HepG2 (cell line): ENCODE measurements around the gene CHMP5. TPM values are rescaled to one million over a fixed set of nuclear protein-coding genes. Genes with fewer than 3 reads are reported as not detected.
A peak's percentile ranks its signal among the peaks of the same experiment; 100 is the strongest.

Source experiments
- ATAC-seq: fragments of 200-7000 bp; cut with Tn5 transposase; 3 replicates; pipeline ENCODE4 v1.9.1; 2020; ENCODE audit warnings: mild to moderate bottlenecking, moderate library complexity
- BruUV-seq: library from RNA; stranded (reverse); fragments of 400-500 nt; replicated peaks from 2 replicates; lab custom pipeline; 2021; lab: Mats Ljungman, UMichigan
- CTCF ChIA-PET: fragments of 300-600 bp; formaldehyde crosslinking; extraction: SDS; loops from one replicate; lab custom pipeline; 2021; ENCODE audit warnings: low total read pairs, inconsistent platforms, low intra/inter-chr PET ratio; lab: Yijun Ruan, JAX
- POLR2A ChIA-PET: fragments of 350-600 bp; sonication (Branson Sonifier 250); formaldehyde crosslinking; loops from one replicate; lab custom pipeline; 2020; ENCODE audit warnings: antibody characterized with exemption, inconsistent platforms; lab: Yijun Ruan, JAX
- DNase-seq: peaks from one replicate; pipeline ENCODE4 v3.0.0-alpha.2; 2015; ENCODE audit warnings: low spot score
- FAIRE-seq: peaks from 3 replicates; lab custom pipeline; 2011; peaks lifted over from hg19 to GRCh38; lab: Jason Lieb, UNC
- H2AFZ ChIP-seq: one replicate; pipeline ENCODE4 v1.6.1; 2011; ENCODE audit warnings: low read length, inconsistent platforms
- H3K27ac ChIP-seq: fragments of 300-600 bp; 3 replicates; pipeline ENCODE4 v1.8.0; 2011; ENCODE audit warnings: mixed run types, mild to moderate bottlenecking, mixed read lengths, low read length, inconsistent platforms; ENCODE audit not compliant: insufficient read depth; ENCODE audit errors: extremely low read length
- H3K27me3 ChIP-seq, 2 experiments: fragments of 200-600 bp in 1 of 2; 2 replicates in 1 of 2; 3 replicates in 1 of 2; pipeline versions ENCODE4 v1.6.0 to v1.8.0; 2011; ENCODE audit warnings: low read length in 2 of 2, mild to moderate bottlenecking in 2 of 2, moderate library complexity in 2 of 2, inconsistent platforms in 1 of 2; ENCODE audit not compliant: insufficient read depth in 2 of 2, control insufficient read depth in 1 of 2
- H3K36me3 ChIP-seq, 2 experiments: fragments of 200-600 bp in 1 of 2; replicated peaks in 1 of 2; 2 replicates in 1 of 2; 3 replicates in 1 of 2; pipeline versions ENCODE4 v1.5.1 to v1.8.0; 2011; ENCODE audit warnings: low read length in 2 of 2, inconsistent platforms in 1 of 2; ENCODE audit not compliant: insufficient read depth in 2 of 2, control insufficient read depth in 1 of 2
- H3K4me1 ChIP-seq: 2 replicates; pipeline ENCODE4 v1.5.1; 2012; ENCODE audit warnings: low read length, inconsistent platforms; ENCODE audit not compliant: insufficient read depth
- H3K4me2 ChIP-seq: 2 replicates; pipeline ENCODE4 v1.6.0; 2011; ENCODE audit warnings: low read depth, low read length, inconsistent platforms
- H3K4me3 ChIP-seq, 3 experiments: fragments of 200-600 bp in 1 of 3; sonication (generic), shearing (Covaris generic) in 1 of 3; replicated peaks in 1 of 3; 2 replicates each; pipeline ENCODE4 v1.5.1; 2011 to 2016; ENCODE audit warnings: low read length in 3 of 3, inconsistent platforms in 2 of 3, low read depth in 2 of 3, mild to moderate bottlenecking in 2 of 3, control low read depth in 1 of 3, mixed read lengths in 1 of 3; ENCODE audit not compliant: insufficient read depth in 1 of 3
- H3K79me2 ChIP-seq: one replicate; pipeline ENCODE4 v1.6.1; 2011; ENCODE audit warnings: low read length, inconsistent platforms; ENCODE audit not compliant: insufficient read depth
- H3K9ac ChIP-seq: 2 replicates; pipeline ENCODE4 v1.6.0; 2011; ENCODE audit warnings: mild to moderate bottlenecking, low read depth, low read length, inconsistent platforms; ENCODE audit not compliant: insufficient read depth
- H3K9me3 ChIP-seq: 2 replicates; pipeline ENCODE4 v1.5.1; 2012; ENCODE audit warnings: mild to moderate bottlenecking, low read length
- H4K20me1 ChIP-seq: 2 replicates; pipeline ENCODE4 v1.6.0; 2011; ENCODE audit warnings: inconsistent platforms, mild to moderate bottlenecking, low read length, moderate library complexity; ENCODE audit not compliant: insufficient read depth
- BRF2 ChIP-seq: sonication (generic); formaldehyde crosslinking; IDR thresholded peaks from 2 replicates; pipeline ENCODE4 v1.8.1; 2022; ENCODE audit warnings: mild to moderate bottlenecking, missing genetic modification reagents
- CHD4 ChIP-seq: fragments of 200-600 bp; sonication (generic); IDR thresholded peaks from 2 replicates; pipeline ENCODE4 v1.7.0; 2017; ENCODE audit warnings: mild to moderate bottlenecking, low read length, borderline replicate concordance
- FOXP1 ChIP-seq, 2 experiments: fragments of 450-650 bp in 1 of 2; IDR thresholded peaks; 2 replicates each; pipeline ENCODE4 v1.6.1; 2017 to 2018; ENCODE audit warnings: antibody characterized with exemption in 1 of 2
- RAD51 ChIP-seq: fragments of 450-650 bp; IDR thresholded peaks from 2 replicates; pipeline ENCODE4 v1.6.1; 2016; ENCODE audit warnings: borderline replicate concordance
- RBM22 ChIP-seq: fragments of 200-400 bp; formaldehyde crosslinking; optimal IDR thresholded peaks from 2 replicates; pipeline ENCODE3; 2017; ENCODE audit warnings: mild to moderate bottlenecking, low read length, moderate library complexity
- SIN3A ChIP-seq: IDR thresholded peaks from 2 replicates; pipeline ENCODE4 v1.6.1; 2011; ENCODE audit warnings: low read depth, mild to moderate bottlenecking, control low read depth, low read length, borderline replicate concordance
- TBX2 ChIP-seq: sonication (generic); formaldehyde crosslinking; IDR thresholded peaks from 2 replicates; pipeline ENCODE4 v1.5.0; 2020; ENCODE audit warnings: missing genetic modification reagents, mild to moderate bottlenecking, borderline replicate concordance
- ZBTB7A ChIP-seq: sonication (generic); formaldehyde crosslinking; IDR thresholded peaks from 2 replicates; pipeline ENCODE4 v1.8.0; 2022; ENCODE audit warnings: mild to moderate bottlenecking, missing genetic modification reagents
- ZNF232 ChIP-seq: sonication (generic); formaldehyde crosslinking; IDR thresholded peaks from 2 replicates; pipeline ENCODE4 v1.4.0; 2020; ENCODE audit warnings: missing genetic modification reagents, borderline replicate concordance
- ZNF761 ChIP-seq: sonication (generic); formaldehyde crosslinking; conservative IDR thresholded peaks from 2 replicates; pipeline ENCODE4 v1.4.0; 2020; ENCODE audit warnings: mild to moderate bottlenecking, missing genetic modification reagents
- WGBS: methylation state at CpG from one replicate; pipeline ENCODE4 v1.1.6; 2017; ENCODE audit warnings: low lambda C conversion rate; 5-methylcytosine and 5-hydroxymethylcytosine counted together
- in situ Hi-C: cut with HindIII; loops from 2 replicates; pipeline ENCODE4 v1.10.0; 2017; ENCODE audit warnings: low pct_unique_long_range_greater_than_20kb; ENCODE audit not compliant: extremely low pct_ligation_motif_present
- intact Hi-C: fragments of 100-400 bp; cut with micrococcal nuclease; formaldehyde crosslinking; loops from one replicate; pipeline ENCODE4 v1.10.0; 2022; ENCODE audit not compliant: unreplicated experiment
- polyA plus RNA-seq, 8 experiments: library from polyadenylated mRNA; depleted of rRNA in 3 of 8; stranded (reverse) in 7 of 8; unstranded in 1 of 8; fragments of >200 nt; fragmentation: Illumina TruSeq in 4 of 8; extraction: Trizol in 4 of 8; gene quantifications; 2 replicates each; pipeline versions ENCODE4 v1.2.1 to v1.2.3, GENCODE V29; 2011 to 2016; ENCODE audit warnings: low read depth in 4 of 8, missing spikeins in 1 of 8, mixed read lengths in 1 of 8; ENCODE audit not compliant: insufficient read depth in 1 of 8
- total RNA-seq, 5 experiments: library from RNA; depleted of rRNA; stranded (reverse); fragments of >200 nt; fragmentation: Illumina TruSeq; extraction: Trizol; gene quantifications; 2 replicates each; pipeline ENCODE4 v1.2.3, GENCODE V29; 2016; ENCODE audit warnings: low read depth in 1 of 5

The CHMP5 gene
- total and polyA plus RNA-seq, 2 of the 13 experiments (the other 11 are each of a cell fraction or from before 2014, with no cell fraction given) = 46.0 to 57.3 TPM

GRCh38 chr9:33250458-33250995 lies 14.3 kb upstream of the CHMP5 start:
- no peak overlapping the region for H3K27ac ChIP-seq
- CTCF ChIA-PET = no interaction called here
- BruUV-seq = no TSS peak
- H3K27me3 ChIP-seq = no peaks in the 10 kb centered on the region
- H3K4me3 ChIP-seq = no peak overlapping the region
- H3K79me2 ChIP-seq = no peaks in the 10 kb centered on the region
- 93% methylated on average over 1 of the region's 1 CpG for WGBS
- no peaks in the 10 kb centered on the region for H3K9me3 ChIP-seq
- ATAC-seq (no peak), FAIRE-seq (no peak)
- H4K20me1 ChIP-seq = no peaks in the 10 kb centered on the region
- no peak overlapping the region for H3K4me2 ChIP-seq
- TF ChIP-seq ZBTB7A (CRISPR knock-in tag) (no peak), RBM22 (peak; percentile 45), FOXP1 (IDR thresholded peaks at IDR 0.05) (no peak), FOXP1 (CRISPR knock-in tag; IDR thresholded peaks at IDR 0.05) (no peak)
- TF ChIP-seq, all 625 proteins: peak for 1
- no peak overlapping the region for H3K9ac ChIP-seq
- no peaks in the 10 kb centered on the region for H3K4me1 ChIP-seq
- intact Hi-C loops (no loop called here), in situ Hi-C loops (no loop called here)
- H3K36me3 ChIP-seq = peaks cover 11 to 32% of the 10 kb centered on the region in 2 experiments
- POLR2A ChIA-PET = no interaction called here
- H2AFZ ChIP-seq = no peak overlapping the region
- no peak for DNase-seq

GRCh38 chr9:33254211-33254610 lies 10.6 kb upstream of the CHMP5 start:
- Histone ChIP-seq H3K4me1 (no peaks in the 10 kb centered on the region), H3K79me2 (no peaks in the 10 kb centered on the region)
- no TSS peak for BruUV-seq
- POLR2A ChIA-PET = interaction anchor here (1.1 kb wide), 1 partner anchor 10 kb away, joined by 3 read pairs; no protein-coding TSS in a partner anchor
- CTCF ChIA-PET = no interaction called here
- 94% methylated on average over 4 of the region's 4 CpGs for whole genome bisulfite sequencing
- TF ChIP-seq SIN3A (no peak), TBX2 (CRISPR knock-in tag) (no peak), ZNF761 (CRISPR knock-in tag) (no peak), ZNF232 (CRISPR knock-in tag) (no peak), RAD51 (no peak), BRF2 (no peak), CHD4 (no peak)
- TF ChIP-seq, all 625 proteins: peak for 0
- H3K27me3 ChIP-seq = no peaks in the 10 kb centered on the region
- no peak overlapping the region for H3K4me2 ChIP-seq
- no peak overlapping the region for H3K9ac ChIP-seq
- no peak for DNase-seq
- H4K20me1 ChIP-seq = no peaks in the 10 kb centered on the region; the same call in 1 of the 2 replicates
- in situ Hi-C loops (no loop called here), intact Hi-C loops (no loop called here)
- H3K4me3 ChIP-seq = no peak overlapping the region
- H3K27ac ChIP-seq = no peak overlapping the region
- no peaks in the 10 kb centered on the region for H3K9me3 ChIP-seq
- FAIRE-seq = no peak
- ATAC-seq = no peak
- no peak overlapping the region for H2AFZ ChIP-seq
- peaks cover 28 to 67% of the 10 kb centered on the region in 2 experiments for H3K36me3 ChIP-seq
